Measurements from ENCODE around the gene GLRX. TPM values are rescaled to one million over a fixed set of nuclear protein-coding genes. Genes with fewer than 3 reads are reported as not detected.
A peak's percentile ranks its signal among the peaks of the same experiment; 100 is the strongest.

Gene GLRX
- total and polyA plus RNA-seq, 10 of the 15 experiments (the other 5 are each of a cell fraction or from before 2014, with no cell fraction given): 63.0 to 366 (median 186) TPM

DNA sequence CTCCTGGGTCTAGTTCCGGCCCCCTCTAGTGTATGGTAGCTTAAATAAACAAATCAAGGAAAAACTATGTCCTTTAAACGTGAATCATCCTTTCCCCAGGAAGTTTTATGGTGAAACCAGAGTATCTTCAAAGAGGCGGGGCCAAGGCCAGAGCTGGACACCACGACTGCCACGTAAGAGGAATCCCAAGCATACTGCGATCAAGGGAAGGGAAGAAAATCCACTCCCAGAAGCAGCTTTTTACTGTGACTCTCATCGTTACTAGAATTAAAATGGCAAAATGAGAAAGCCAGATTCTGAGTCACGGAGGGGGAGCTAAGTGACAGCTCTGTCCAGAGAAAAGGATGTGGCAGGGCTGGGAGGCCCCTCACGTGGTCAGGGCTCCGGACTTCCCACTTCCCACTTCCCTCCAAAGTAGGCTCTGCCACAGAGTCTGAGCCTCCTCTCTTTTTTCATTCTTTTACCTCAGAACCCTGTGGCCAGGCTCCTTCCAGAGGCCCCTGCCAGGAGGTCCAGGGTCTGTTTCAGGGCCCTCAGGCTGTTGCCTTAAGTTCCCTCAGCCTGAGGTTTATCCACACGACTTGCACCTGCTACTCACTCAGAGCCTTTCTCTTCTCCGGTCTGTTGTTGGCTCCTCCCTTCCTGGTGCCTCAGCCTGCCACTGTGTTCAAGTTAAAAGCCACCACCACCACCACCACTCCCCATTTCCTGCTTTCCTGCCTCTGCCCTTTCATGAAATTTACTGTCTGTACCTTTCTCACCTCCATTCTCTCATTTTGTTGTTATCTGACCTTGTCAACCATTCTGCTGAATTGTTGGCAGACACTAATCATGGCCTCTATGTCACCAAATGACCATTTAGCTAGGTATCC, 1.4 kb upstream of the GLRX start (continued):
- no peak for TF ChIP-seq CTCF (IDR thresholded peaks at IDR 0.05 in 2 of 3, conservative IDR thresholded peaks at IDR 0.05 in 1 of 3; ENCODE audit: control insufficient read depth in 2 of 3, extremely low read depth in 1 of 3, insufficient read depth in 1 of 3, low read depth in 3 of 3, low read length in 3 of 3)
- peak; percentile 67 for TF ChIP-seq POLR2A (IDR thresholded peaks at IDR 0.05; ENCODE audit: low read depth, low read length)
- TF ChIP-seq MYB (IDR thresholded peaks at IDR 0.05; ENCODE audit: borderline replicate concordance, low read depth, low read length): no peak
- TF ChIP-seq WRNIP1 (IDR thresholded peaks at IDR 0.05; ENCODE audit: borderline replicate concordance, low read depth, low read length): no peak
- TF ChIP-seq NR2C2 (IDR thresholded peaks at IDR 0.05; ENCODE audit: borderline replicate concordance, control insufficient read depth, insufficient read length, low read depth): no peak
- TF ChIP-seq HCFC1 (IDR thresholded peaks at IDR 0.05; ENCODE audit: low read length): no peak

DNA sequence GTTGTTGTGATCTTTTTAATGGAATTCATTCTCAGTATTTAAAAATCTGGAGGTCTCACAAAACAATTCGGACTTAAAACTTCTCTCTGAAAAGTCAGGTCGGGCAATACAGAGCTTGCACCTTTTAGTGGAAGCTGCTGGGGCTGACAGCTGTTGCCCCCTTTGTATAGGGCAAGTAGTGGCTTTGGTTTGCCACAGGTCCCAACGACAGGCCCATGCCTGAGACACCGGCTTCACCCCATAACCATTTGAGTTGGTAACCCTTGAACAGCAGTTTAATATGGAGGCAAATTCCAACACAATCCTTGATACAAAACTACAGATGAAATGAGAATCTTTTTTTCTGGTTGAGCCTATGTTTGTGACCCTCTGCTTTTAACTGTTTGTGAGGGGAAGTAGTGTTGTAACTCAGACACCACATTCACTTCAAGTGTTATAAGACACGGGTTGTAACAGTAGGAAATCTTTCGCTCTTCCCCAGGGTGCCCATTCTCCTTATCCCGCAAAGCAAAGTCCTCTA, 752 bp upstream of the GLRX start:
- Histone ChIP-seq H3K4me2 (ENCODE audit: control insufficient read depth, insufficient read depth) (peak overlapping the region; percentile 99), H3K79me2 (ENCODE audit: control insufficient read depth, insufficient read depth, low read length) (peaks cover 43% of the 10 kb centered on the region), H3K9ac (ENCODE audit: control insufficient read depth, insufficient read depth, low read length) (peak overlapping the region; percentile 76), H3K9me3 (replicated peaks; ENCODE audit: control insufficient read depth, insufficient read depth, low read length) (no peaks in the 10 kb centered on the region), H4K20me1 (ENCODE audit: control insufficient read depth, insufficient read depth) (no peaks in the 10 kb centered on the region), H3K4me3 (peak overlapping the region; percentile 87), H2AFZ (ENCODE audit: control insufficient read depth, low read depth, low read length) (peak overlapping the region; percentile 85), H3K36me3 (ENCODE audit: control insufficient read depth in 2 of 2, insufficient read depth in 2 of 2, low read length in 1 of 2) (no peaks in the 10 kb centered on the region), H3K4me1 (ENCODE audit: control insufficient read depth, insufficient read depth, low read length) (peaks cover 25% of the 10 kb centered on the region), H3K27ac (ENCODE audit: control insufficient read depth, insufficient read depth) (peak overlapping the region; percentile 86), H3K27me3 (replicated peaks in 1 of 2; ENCODE audit: control insufficient read depth in 2 of 2, insufficient read depth in 2 of 2, low read length in 1 of 2) (no peaks in the 10 kb centered on the region)
- ChIA-PET RAD21 (ENCODE audit: unreplicated experiment) (interaction anchor here (0.9 to 12.7 kb wide), 14 partner anchors 8 to 178 kb away, joined by 3 to 186 read pairs (median 8); partner anchors contain the start of genes RFESD and RHOBTB3), CTCF (interaction anchor here (0.8 to 11.4 kb wide), 18 partner anchors 9 to 178 kb away, joined by 3 to 145 read pairs (median 4); partner anchors contain the start of gene RFESD), POLR2A (interaction anchor here (0.9 to 10.1 kb wide), 14 partner anchors 8 to 751 kb away, joined by 3 to 153 read pairs (median 4); partner anchors contain the start of gene RFESD), SMC1A (ENCODE audit: uncharacterized antibody, unreplicated experiment) (interaction anchor here (0.6 to 15.2 kb wide), 20 partner anchors 8 to 256 kb away, joined by 3 to 320 read pairs (median 7); partner anchors contain the start of genes RFESD and RHOBTB3)
- BruUV-seq (replicated peaks): TSS peak; percentile 57
- DNase-seq (ENCODE audit: low read depth, low spot score) (no peak), FAIRE-seq (no peak), ATAC-seq (peak; percentile 25)
- in situ Hi-C loops (cut with MboI) (no loop called here), intact Hi-C loops (cut with micrococcal nuclease; ENCODE audit: unreplicated experiment) (loop anchor here (5.0 kb wide), 1 partner anchor 91 kb away; the partner anchor contains the start of gene RHOBTB3)
- 10% methylated on average over 7 of the region's 7 CpGs for WGBS (ENCODE audit: insufficient coverage, insufficient replicate concordance, low lambda C conversion rate, missing lambda C conversion rate)
- TF ChIP-seq, protein P1, sequence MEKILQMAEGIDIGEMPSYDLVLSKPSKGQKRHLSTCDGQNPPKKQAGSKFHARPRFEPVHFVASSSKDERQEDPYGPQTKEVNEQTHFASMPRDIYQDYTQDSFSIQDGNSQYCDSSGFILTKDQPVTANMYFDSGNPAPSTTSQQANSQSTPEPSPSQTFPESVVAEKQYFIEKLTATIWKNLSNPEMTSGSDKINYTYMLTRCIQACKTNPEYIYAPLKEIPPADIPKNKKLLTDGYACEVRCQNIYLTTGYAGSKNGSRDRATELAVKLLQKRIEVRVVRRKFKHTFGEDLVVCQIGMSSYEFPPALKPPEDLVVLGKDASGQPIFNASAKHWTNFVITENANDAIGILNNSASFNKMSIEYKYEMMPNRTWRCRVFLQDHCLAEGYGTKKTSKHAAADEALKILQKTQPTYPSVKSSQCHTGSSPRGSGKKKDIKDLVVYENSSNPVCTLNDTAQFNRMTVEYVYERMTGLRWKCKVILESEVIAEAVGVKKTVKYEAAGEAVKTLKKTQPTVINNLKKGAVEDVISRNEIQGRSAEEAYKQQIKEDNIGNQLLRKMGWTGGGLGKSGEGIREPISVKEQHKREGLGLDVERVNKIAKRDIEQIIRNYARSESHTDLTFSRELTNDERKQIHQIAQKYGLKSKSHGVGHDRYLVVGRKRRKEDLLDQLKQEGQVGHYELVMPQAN (conservative IDR thresholded peaks at IDR 0.05): 0 out of 2 replicates have a peak, but pooled peaks have one; percentile 6
- TF ChIP-seq ZNF687 (IDR thresholded peaks at IDR 0.05) (peak; percentile 40; the same call in 1 of the 2 replicates), BCL3 (IDR thresholded peaks at IDR 0.05; ENCODE audit: borderline replicate concordance, insufficient read depth, low read depth, low read length, poor library complexity, severe bottlenecking) (no peak)
